ENCODE measurements around the gene RXRB.
A peak's percentile ranks its signal among the peaks of the same experiment; 100 is the strongest.

The RXRB gene

DNA sequence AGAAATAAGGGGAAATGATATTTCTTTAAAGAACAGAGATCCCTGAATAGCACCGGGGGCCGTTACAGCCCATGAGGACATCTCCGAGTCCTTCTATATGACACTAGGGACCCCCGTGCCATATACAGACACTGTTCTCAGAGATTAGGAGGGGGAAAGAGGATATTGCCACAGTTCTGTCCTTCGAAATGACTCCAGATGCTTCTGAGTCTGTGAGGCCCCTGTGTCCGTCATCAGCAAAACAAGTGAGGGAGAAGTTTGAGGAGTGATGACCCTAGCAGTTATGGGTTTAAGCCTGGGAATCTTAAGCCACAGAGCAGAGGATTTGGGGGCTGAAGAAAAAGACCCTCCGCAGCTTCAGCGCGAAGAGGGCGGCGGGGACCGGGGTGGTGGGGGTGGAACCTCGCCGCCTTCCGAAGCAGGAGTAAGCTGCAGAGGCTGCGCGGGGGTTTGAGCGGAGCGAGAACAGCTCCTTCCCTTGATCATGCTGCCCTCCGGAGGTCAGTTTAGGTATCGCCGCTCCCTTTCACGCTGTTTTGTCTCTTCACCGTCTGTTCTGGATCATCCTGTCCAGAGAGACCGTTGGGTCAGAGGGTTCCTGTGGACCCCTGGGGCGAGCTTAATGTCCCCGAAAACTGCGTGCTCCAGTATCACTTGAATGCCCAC lies 47.6 kb upstream of the RXRB start (continued):
- TF ChIP-seq ZNF366 (tag by site-specific recombination; conservative IDR thresholded peaks at IDR 0.05) (no peak), ZNF76 (tag by site-specific recombination; IDR thresholded peaks at IDR 0.05; ENCODE audit: borderline replicate concordance, low read depth) (no peak; the same call in 1 of the 2 replicates), ZNF354C (tag by site-specific recombination; IDR thresholded peaks at IDR 0.05; ENCODE audit: borderline replicate concordance, low read depth) (no peak), ZNF416 (tag by site-specific recombination; IDR thresholded peaks at IDR 0.05) (no peak), HOXD13 (CRISPR knock-in tag; IDR thresholded peaks at IDR 0.05; ENCODE audit: borderline replicate concordance) (no peak), ZBTB21 (tag by site-specific recombination; IDR thresholded peaks at IDR 0.05) (no peak; the same call in 1 of the 2 replicates), ZSCAN23 (tag by site-specific recombination; IDR thresholded peaks at IDR 0.05) (0 out of 2 replicates have a peak, but pooled peaks have one; percentile 27), PATZ1 (tag by site-specific recombination; IDR thresholded peaks at IDR 0.05) (peak; percentile 47; the same call in 1 of the 2 replicates), ZEB2 (tag by site-specific recombination; IDR thresholded peaks at IDR 0.05) (peak; percentile 50; the same call in 1 of the 2 replicates), PRDM10 (tag by site-specific recombination; IDR thresholded peaks at IDR 0.05) (peak; percentile 34; the same call in 1 of the 2 replicates), ZBTB8A (tag by site-specific recombination; IDR thresholded peaks at IDR 0.05) (no peak), ZNF529 (tag by site-specific recombination; IDR thresholded peaks at IDR 0.05; ENCODE audit: insufficient replicate concordance) (no peak), ZNF501 (tag by site-specific recombination; IDR thresholded peaks at IDR 0.05) (no peak), ZNF184 (tag by site-specific recombination; IDR thresholded peaks at IDR 0.05) (no peak), ZNF624 (tag by site-specific recombination; IDR thresholded peaks at IDR 0.05) (no peak), ZNF626 (tag by site-specific recombination; IDR thresholded peaks at IDR 0.05) (no peak), ZNF121 (tag by site-specific recombination; IDR thresholded peaks at IDR 0.05) (no peak), ZNF768 (tag by site-specific recombination; IDR thresholded peaks at IDR 0.05) (no peak), ZNF426 (tag by site-specific recombination; IDR thresholded peaks at IDR 0.05) (no peak), ZNF404 (tag by site-specific recombination; IDR thresholded peaks at IDR 0.05) (no peak), ZNF473 (tag by site-specific recombination; IDR thresholded peaks at IDR 0.05) (no peak), ZNF248 (tag by site-specific recombination; IDR thresholded peaks at IDR 0.05) (no peak), ZNF600 (tag by site-specific recombination; IDR thresholded peaks at IDR 0.05) (peak; percentile 100)
- TF ChIP-seq, protein P1, sequence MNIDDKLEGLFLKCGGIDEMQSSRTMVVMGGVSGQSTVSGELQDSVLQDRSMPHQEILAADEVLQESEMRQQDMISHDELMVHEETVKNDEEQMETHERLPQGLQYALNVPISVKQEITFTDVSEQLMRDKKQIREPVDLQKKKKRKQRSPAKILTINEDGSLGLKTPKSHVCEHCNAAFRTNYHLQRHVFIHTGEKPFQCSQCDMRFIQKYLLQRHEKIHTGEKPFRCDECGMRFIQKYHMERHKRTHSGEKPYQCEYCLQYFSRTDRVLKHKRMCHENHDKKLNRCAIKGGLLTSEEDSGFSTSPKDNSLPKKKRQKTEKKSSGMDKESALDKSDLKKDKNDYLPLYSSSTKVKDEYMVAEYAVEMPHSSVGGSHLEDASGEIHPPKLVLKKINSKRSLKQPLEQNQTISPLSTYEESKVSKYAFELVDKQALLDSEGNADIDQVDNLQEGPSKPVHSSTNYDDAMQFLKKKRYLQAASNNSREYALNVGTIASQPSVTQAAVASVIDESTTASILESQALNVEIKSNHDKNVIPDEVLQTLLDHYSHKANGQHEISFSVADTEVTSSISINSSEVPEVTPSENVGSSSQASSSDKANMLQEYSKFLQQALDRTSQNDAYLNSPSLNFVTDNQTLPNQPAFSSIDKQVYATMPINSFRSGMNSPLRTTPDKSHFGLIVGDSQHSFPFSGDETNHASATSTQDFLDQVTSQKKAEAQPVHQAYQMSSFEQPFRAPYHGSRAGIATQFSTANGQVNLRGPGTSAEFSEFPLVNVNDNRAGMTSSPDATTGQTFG (tag by site-specific recombination; IDR thresholded peaks at IDR 0.05; ENCODE audit: borderline replicate concordance) = no peak
- TF ChIP-seq, protein P2, sequence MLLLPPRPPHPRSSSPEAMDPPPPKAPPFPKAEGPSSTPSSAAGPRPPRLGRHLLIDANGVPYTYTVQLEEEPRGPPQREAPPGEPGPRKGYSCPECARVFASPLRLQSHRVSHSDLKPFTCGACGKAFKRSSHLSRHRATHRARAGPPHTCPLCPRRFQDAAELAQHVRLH (tag by site-specific recombination; IDR thresholded peaks at IDR 0.05) = no peak
- TF ChIP-seq, protein P3, sequence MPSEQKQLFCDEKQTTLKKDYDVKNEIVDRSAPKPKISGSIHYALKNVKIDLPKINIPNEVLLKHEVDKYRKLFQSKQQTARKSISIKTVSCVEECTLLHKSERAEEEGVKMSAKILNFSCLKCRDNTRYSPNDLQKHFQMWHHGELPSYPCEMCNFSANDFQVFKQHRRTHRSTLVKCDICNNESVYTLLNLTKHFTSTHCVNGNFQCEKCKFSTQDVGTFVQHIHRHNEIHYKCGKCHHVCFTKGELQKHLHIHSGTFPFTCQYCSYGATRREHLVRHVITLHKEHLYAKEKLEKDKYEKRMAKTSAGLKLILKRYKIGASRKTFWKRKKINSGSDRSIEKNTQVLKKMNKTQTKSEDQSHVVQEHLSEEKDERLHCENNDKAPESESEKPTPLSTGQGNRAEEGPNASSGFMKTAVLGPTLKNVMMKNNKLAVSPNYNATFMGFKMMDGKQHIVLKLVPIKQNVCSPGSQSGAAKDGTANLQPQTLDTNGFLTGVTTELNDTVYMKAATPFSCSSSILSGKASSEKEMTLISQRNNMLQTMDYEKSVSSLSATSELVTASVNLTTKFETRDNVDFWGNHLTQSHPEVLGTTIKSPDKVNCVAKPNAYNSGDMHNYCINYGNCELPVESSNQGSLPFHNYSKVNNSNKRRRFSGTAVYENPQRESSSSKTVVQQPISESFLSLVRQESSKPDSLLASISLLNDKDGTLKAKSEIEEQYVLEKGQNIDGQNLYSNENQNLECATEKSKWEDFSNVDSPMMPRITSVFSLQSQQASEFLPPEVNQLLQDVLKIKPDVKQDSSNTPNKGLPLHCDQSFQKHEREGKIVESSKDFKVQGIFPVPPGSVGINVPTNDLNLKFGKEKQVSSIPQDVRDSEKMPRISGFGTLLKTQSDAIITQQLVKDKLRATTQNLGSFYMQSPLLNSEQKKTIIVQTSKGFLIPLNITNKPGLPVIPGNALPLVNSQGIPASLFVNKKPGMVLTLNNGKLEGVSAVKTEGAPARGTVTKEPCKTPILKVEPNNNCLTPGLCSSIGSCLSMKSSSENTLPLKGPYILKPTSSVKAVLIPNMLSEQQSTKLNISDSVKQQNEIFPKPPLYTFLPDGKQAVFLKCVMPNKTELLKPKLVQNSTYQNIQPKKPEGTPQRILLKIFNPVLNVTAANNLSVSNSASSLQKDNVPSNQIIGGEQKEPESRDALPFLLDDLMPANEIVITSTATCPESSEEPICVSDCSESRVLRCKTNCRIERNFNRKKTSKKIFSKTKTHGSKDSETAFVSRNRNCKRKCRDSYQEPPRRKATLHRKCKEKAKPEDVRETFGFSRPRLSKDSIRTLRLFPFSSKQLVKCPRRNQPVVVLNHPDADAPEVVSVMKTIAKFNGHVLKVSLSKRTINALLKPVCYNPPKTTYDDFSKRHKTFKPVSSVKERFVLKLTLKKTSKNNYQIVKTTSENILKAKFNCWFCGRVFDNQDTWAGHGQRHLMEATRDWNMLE (tag by site-specific recombination; conservative IDR thresholded peaks at IDR 0.05; ENCODE audit: low read depth) = no peak
